Stimulated activated naive B cell treated with anti-CD40 and anti-IgM and Interleukin-4, amounts not matched to agents 10 μg/mL and 1 μg/mL and 100 μg/mL, for 72 hours (primary cell): ENCODE results near the gene APOL3.
"Not testable (repeated sequence)": the region's sequence is repeated elsewhere in the genome, so short reads cannot be mapped to it uniquely, and the experiment has no call there.

ENCODE experiments used
- ATAC-seq, 2 donors: fragments of 150-1000 bp; cut with Tn5 transposase; replicated peaks; 2 replicates each; pipeline ENCODE4 v1.10.0; 2021; ENCODE audit warnings: moderate library complexity in 1 of 2
- DNase-seq: peaks from one replicate; pipeline ENCODE4 v3.0.0; 2021
- H3K27ac Mint-ChIP-seq: one replicate; pipeline ENCODE4 v1.8.0; 2022; ENCODE audit warnings: mild to moderate bottlenecking, mixed read lengths
- H3K27me3 Mint-ChIP-seq, 2 donors: one replicate each; pipeline ENCODE4 v1.8.0; 2022; ENCODE audit warnings: mixed read lengths in 2 of 2
- H3K36me3 Mint-ChIP-seq, 2 donors: one replicate each; pipeline ENCODE4 v1.8.0; 2022; ENCODE audit warnings: mixed read lengths in 2 of 2, mild to moderate bottlenecking in 1 of 2
- H3K4me1 Mint-ChIP-seq, 2 donors: one replicate each; pipeline ENCODE4 v1.8.0; 2022; ENCODE audit warnings: mixed read lengths in 2 of 2, mild to moderate bottlenecking in 1 of 2
- H3K4me3 Mint-ChIP-seq, 2 donors: one replicate each; pipeline ENCODE4 v1.8.0; 2022; ENCODE audit warnings: mild to moderate bottlenecking in 2 of 2, mixed read lengths in 2 of 2, moderate library complexity in 1 of 2
- H3K9me3 Mint-ChIP-seq, 2 donors: one replicate each; pipeline ENCODE4 v1.8.0; 2022; ENCODE audit warnings: mixed read lengths in 2 of 2, mild to moderate bottlenecking in 1 of 2

Gene APOL3

GRCh38 chr22:36125434-36125833 lies 35.1 kb downstream of the APOL3 start:
- ATAC-seq: no peak
- Mint-ChIP-seq H3K4me1 (peaks cover 2 to 17% of the 10 kb centered on the region in 2 donors), H3K27me3 (peaks cover 25 to 35% of the 10 kb centered on the region in 2 donors), H3K9me3 (no peaks in the 10 kb centered on the region), H3K27ac (no peak overlapping the region), H3K36me3 (no peaks in the 10 kb centered on the region), H3K4me3 (no peak overlapping the region)
- no peak for DNase-seq

- H3K36me3 Mint-ChIP-seq: no peaks in the 10 kb centered on the region
- peaks cover 2 to 17% of the 10 kb centered on the region in 2 donors for H3K4me1 Mint-ChIP-seq
- ATAC-seq: no peak
- no peak overlapping the region for H3K4me3 Mint-ChIP-seq
- no peaks in the 10 kb centered on the region for H3K9me3 Mint-ChIP-seq
- no peak overlapping the region for H3K27ac Mint-ChIP-seq
- H3K27me3 Mint-ChIP-seq: peaks cover 23 to 31% of the 10 kb centered on the region in 2 donors
- no peak for DNase-seq
Observed at GRCh38 chr22:36124666-36125065, 35.9 kb downstream of the APOL3 start.

- H3K27me3 Mint-ChIP-seq: peaks cover 17 to 23% of the 10 kb centered on the region in 2 donors
- DNase-seq (peak; percentile 85), ATAC-seq (peak; percentile 99)
- H3K9me3 Mint-ChIP-seq: no peaks in the 10 kb centered on the region
- H3K4me3 Mint-ChIP-seq: peak overlapping the region; percentile 77
- H3K36me3 Mint-ChIP-seq: no peaks in the 10 kb centered on the region
- peak overlapping the region; percentile 92 for H3K27ac Mint-ChIP-seq
- H3K4me1 Mint-ChIP-seq: peaks cover 2 to 17% of the 10 kb centered on the region in 2 donors
Observed at GRCh38 chr22:36123673-36124630, 36.6 kb downstream of the APOL3 start.

GRCh38 chr22:36120621-36121351 lies 39.8 kb downstream of the APOL3 start:
- H3K4me3 Mint-ChIP-seq, H3K27me3 Mint-ChIP-seq, H3K27ac Mint-ChIP-seq, DNase-seq, H3K9me3 Mint-ChIP-seq, ATAC-seq, H3K36me3 Mint-ChIP-seq: not testable (repeated sequence)
- peaks cover 2 to 17% of the 10 kb centered on the region in 2 donors for H3K4me1 Mint-ChIP-seq

GRCh38 chr22:36117053-36117554 lies 43.5 kb downstream of the APOL3 start:
- Mint-ChIP-seq H3K4me1 (no peaks in the 10 kb centered on the region), H3K27me3 (peaks cover 0 to 5% of the 10 kb centered on the region in 2 donors), H3K27ac (no peak overlapping the region), H3K4me3 (no peak overlapping the region), H3K9me3 (no peaks in the 10 kb centered on the region), H3K36me3 (no peaks in the 10 kb centered on the region)
- no peak for DNase-seq
- ATAC-seq: no peak

GRCh38 chr22:36116127-36116526 lies 44.4 kb downstream of the APOL3 start:
- peaks cover 5% of the 10 kb centered on the region in 2 donors for H3K27me3 Mint-ChIP-seq
- no peak for DNase-seq
- H3K36me3 Mint-ChIP-seq: no peaks in the 10 kb centered on the region
- H3K9me3 Mint-ChIP-seq: no peaks in the 10 kb centered on the region
- no peaks in the 10 kb centered on the region for H3K4me1 Mint-ChIP-seq
- no peak overlapping the region for H3K4me3 Mint-ChIP-seq
- ATAC-seq: no peak
- no peak overlapping the region for H3K27ac Mint-ChIP-seq

GRCh38 chr22:36113121-36113520 lies 47.4 kb downstream of the APOL3 start:
- Mint-ChIP-seq H3K4me1 (no peaks in the 10 kb centered on the region), H3K9me3 (no peaks in the 10 kb centered on the region)
- no peak for DNase-seq

GRCh38 chr22:36111316-36111715 lies 49.2 kb downstream of the APOL3 start:
- no peak for DNase-seq
- Mint-ChIP-seq H3K27me3 (peaks cover 17 to 27% of the 10 kb centered on the region in 2 donors), H3K4me1 (peaks cover 2 to 4% of the 10 kb centered on the region in 2 donors), H3K9me3 (no peaks in the 10 kb centered on the region), H3K27ac (no peak overlapping the region), H3K36me3 (no peaks in the 10 kb centered on the region), H3K4me3 (no peak overlapping the region)
- ATAC-seq: no peak

More at GRCh38 chr22:36113121-36113520, 47.4 kb downstream of the APOL3 start:
- no peak for ATAC-seq
- Mint-ChIP-seq H3K27ac (no peak overlapping the region), H3K36me3 (no peaks in the 10 kb centered on the region), H3K4me3 (no peak overlapping the region), H3K27me3 (peaks cover 11 to 22% of the 10 kb centered on the region in 2 donors)

- no peaks in the 10 kb centered on the region for H3K36me3 Mint-ChIP-seq
- no peak for DNase-seq
- H3K4me3 Mint-ChIP-seq: no peak overlapping the region
- H3K27me3 Mint-ChIP-seq: peaks cover 17 to 33% of the 10 kb centered on the region in 2 donors
- H3K9me3 Mint-ChIP-seq: no peaks in the 10 kb centered on the region
- H3K4me1 Mint-ChIP-seq: peaks cover 2 to 4% of the 10 kb centered on the region in 2 donors
- ATAC-seq: no peak
- H3K27ac Mint-ChIP-seq: no peak overlapping the region
Observed at GRCh38 chr22:36110306-36110881, 50.2 kb downstream of the APOL3 start.

- no peak overlapping the region for H3K27ac Mint-ChIP-seq
- H3K27me3 Mint-ChIP-seq: peaks cover 12 to 33% of the 10 kb centered on the region in 2 donors
- no peaks in the 10 kb centered on the region for H3K9me3 Mint-ChIP-seq
- peaks cover 8 to 18% of the 10 kb centered on the region in 2 donors for H3K4me1 Mint-ChIP-seq
- DNase-seq (no peak), ATAC-seq (no peak)
- no peaks in the 10 kb centered on the region for H3K36me3 Mint-ChIP-seq
- H3K4me3 Mint-ChIP-seq: no peak overlapping the region
Observed at GRCh38 chr22:36107436-36107835, 53.1 kb downstream of the APOL3 start.

- ATAC-seq (no peak), DNase-seq (no peak)
- Mint-ChIP-seq H3K27me3 (peaks cover 12 to 33% of the 10 kb centered on the region in 2 donors), H3K4me3 (no peak overlapping the region), H3K9me3 (no peaks in the 10 kb centered on the region), H3K4me1 (peaks cover 8 to 18% of the 10 kb centered on the region in 2 donors), H3K27ac (no peak overlapping the region), H3K36me3 (no peaks in the 10 kb centered on the region)
Observed at GRCh38 chr22:36106910-36107309, 53.6 kb downstream of the APOL3 start.

GRCh38 chr22:36104988-36105387 lies 55.6 kb downstream of the APOL3 start:
- no peak overlapping the region for H3K27ac Mint-ChIP-seq
- peaks cover 0 to 2% of the 10 kb centered on the region in 2 donors for H3K9me3 Mint-ChIP-seq
- H3K27me3 Mint-ChIP-seq: peaks cover 8 to 27% of the 10 kb centered on the region in 2 donors
- peaks cover 8 to 18% of the 10 kb centered on the region in 2 donors for H3K4me1 Mint-ChIP-seq
- no peak overlapping the region for H3K4me3 Mint-ChIP-seq
- no peaks in the 10 kb centered on the region for H3K36me3 Mint-ChIP-seq
- DNase-seq (no peak), ATAC-seq (no peak)

GRCh38 chr22:36104435-36104834 lies 56.1 kb downstream of the APOL3 start:
- Mint-ChIP-seq H3K27me3 (peaks cover 6 to 22% of the 10 kb centered on the region in 2 donors), H3K4me1 (peaks cover 8 to 18% of the 10 kb centered on the region in 2 donors), H3K4me3 (no peak overlapping the region), H3K9me3 (peaks cover 0 to 2% of the 10 kb centered on the region in 2 donors), H3K36me3 (no peaks in the 10 kb centered on the region), H3K27ac (no peak overlapping the region)
- ATAC-seq: no peak
- no peak for DNase-seq

- no peak overlapping the region for H3K27ac Mint-ChIP-seq
- H3K27me3 Mint-ChIP-seq: peaks cover 6 to 20% of the 10 kb centered on the region in 2 donors
- peaks cover 8 to 18% of the 10 kb centered on the region in 2 donors for H3K4me1 Mint-ChIP-seq
- peaks cover 0 to 2% of the 10 kb centered on the region in 2 donors for H3K9me3 Mint-ChIP-seq
- DNase-seq: no peak
- H3K36me3 Mint-ChIP-seq: no peaks in the 10 kb centered on the region
- ATAC-seq: no peak
- no peak overlapping the region for H3K4me3 Mint-ChIP-seq
Observed at GRCh38 chr22:36103891-36104290, 56.7 kb downstream of the APOL3 start.
